Activated CD8-positive, alpha-beta memory T cell treated with anti-CD3 and anti-CD28 coated beads for 36 hours (primary cell): ENCODE data around the gene IFNL1. TPM values are rescaled to one million over a fixed set of nuclear protein-coding genes. Genes with fewer than 3 reads are reported as not detected.

ENCODE experiments used
- CTCF ChIA-PET: fragments of 350-600 bp; sonication (Branson Sonifier 250); formaldehyde crosslinking; loops from one replicate; lab custom pipeline; 2021; ENCODE audit warnings: antibody characterized with exemption; lab: Charles Lee
- POLR2A ChIA-PET: fragments of 350-600 bp; sonication (Branson Sonifier 250); formaldehyde crosslinking; loops from one replicate; lab custom pipeline; 2021; ENCODE audit warnings: antibody characterized with exemption; lab: Charles Lee
- total RNA-seq, 2 experiments: library from RNA; stranded (reverse); gene quantifications; one replicate each; pipeline ENCODE4 v1.2.3, GENCODE V29; 2021

IFNL1 gene
- total RNA-seq, 2 experiments from 2014 or later = not detected

DNA sequence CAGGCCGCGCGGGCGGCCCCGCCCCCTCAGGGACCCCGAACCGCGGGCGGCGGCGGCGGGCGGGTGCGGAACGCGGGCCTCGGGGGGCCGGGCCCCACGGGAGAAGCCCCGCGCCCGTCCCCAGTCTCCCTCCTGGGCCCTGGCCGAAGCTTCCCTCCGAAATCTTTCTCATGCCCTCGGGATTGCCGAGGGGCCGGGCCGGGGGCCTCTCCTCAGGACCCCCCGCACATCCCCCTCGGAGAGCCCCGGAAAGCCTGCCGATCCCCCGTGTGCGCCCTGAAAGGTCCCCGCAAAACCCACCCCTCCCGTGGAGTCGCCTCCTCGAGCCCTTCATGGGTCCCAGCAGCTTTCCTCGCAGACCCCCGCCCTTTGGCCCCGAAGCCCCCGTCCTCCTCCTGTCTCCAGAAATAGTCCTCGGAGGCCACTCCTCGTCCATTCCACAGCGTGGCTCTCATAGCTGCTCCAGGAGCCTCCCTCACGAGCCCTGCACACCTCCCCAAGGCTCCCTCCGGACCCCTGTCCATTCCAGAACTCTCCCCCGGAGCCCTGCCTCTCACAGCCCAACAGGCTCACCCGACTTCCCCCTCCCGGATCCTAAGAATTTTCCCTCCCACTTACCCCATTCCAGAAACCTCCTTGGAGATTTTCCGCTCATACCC, 46.6 kb downstream of the IFNL1 start:
- POLR2A ChIA-PET = interaction anchor here (0.9 to 1.9 kb wide), 5 partner anchors 9 to 93 kb away, joined by 3 to 13 read pairs (median 3); partner anchors contain the start of genes MED29, PAF1 and RPS16
- CTCF ChIA-PET = interaction anchor here (0.6 to 1.7 kb wide), 5 partner anchors 8 to 1354 kb away, joined by 3 to 9 read pairs (median 5); partner anchors contain the start of gene PLEKHG2

- ChIA-PET CTCF (interaction anchor here (0.8 to 1.7 kb wide), 3 partner anchors 18 to 55 kb away, joined by 3 to 4 read pairs (median 4); no protein-coding TSS in a partner anchor), POLR2A (no interaction called here)
Observed at GRCh38 chr19:39345956-39346355, 49.7 kb downstream of the IFNL1 start.

DNA sequence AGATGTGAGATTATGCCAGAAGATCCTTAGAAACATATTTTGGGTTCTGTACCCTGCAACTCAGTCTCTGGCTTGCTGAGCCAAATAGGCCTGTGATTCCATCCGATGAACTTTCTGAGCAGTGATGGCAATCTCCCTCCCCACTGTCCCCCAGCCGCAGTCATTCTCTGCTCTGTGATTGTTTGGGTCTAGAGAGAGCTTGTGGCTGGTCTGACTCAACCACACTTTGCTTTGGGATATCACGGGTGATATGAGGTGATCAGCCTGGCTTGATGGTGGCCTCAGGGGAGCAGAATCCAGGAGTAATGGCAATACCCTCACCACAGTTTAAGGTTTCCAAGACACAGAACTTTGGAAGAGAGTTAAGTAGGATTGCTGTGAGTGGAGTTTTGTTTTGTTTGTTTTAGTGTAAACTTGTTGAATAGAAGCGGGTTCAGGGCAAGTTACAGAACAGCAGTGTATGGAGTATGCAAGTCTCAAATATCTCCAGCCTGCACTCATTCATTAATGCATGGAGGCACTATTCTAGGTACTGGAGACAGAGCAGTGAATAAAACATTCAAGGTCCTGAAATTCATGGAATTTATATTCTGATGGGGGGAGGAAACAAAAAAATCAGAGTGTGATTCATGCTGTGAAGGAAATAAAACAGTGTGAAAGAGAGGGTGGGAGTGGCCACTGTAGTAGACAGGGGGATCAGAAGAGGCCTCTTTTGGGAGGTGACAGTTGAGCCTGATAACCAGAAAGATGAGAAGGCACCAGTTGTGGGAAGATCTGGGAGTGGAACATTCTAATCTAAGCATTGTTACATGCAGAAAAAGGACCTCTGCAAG, 51.3 kb downstream of the IFNL1 start:
- CTCF ChIA-PET = interaction anchor here (0.6 to 1.7 kb wide), 4 partner anchors 13 to 225 kb away, joined by 3 to 4 read pairs (median 4); no protein-coding TSS in a partner anchor
- POLR2A ChIA-PET = no interaction called here

Other genes starting within 250 kb of the IFNL1 start
- not detected for gene ACP7, start 212.0 kb upstream of the IFNL1 start, total RNA-seq
- gene PAK4, start 170.6 kb upstream of the IFNL1 start, total RNA-seq = 10 to 100 TPM; 19.2 TPM
- gene NCCRP1, start 99.4 kb upstream of the IFNL1 start, total RNA-seq = not detected
- not detected for gene SYCN, start 92.1 kb upstream of the IFNL1 start, total RNA-seq
- gene IFNL3, start 51.4 kb upstream of the IFNL1 start, total RNA-seq = not detected
- under 1 TPM; 0.25 TPM for gene IFNL4, start 47.6 kb upstream of the IFNL1 start, total RNA-seq
- gene IFNL2, start 28.0 kb upstream of the IFNL1 start, total RNA-seq = not detected
- 1 to 10 TPM; 4.3 to 4.6 TPM for gene LRFN1, start 24.5 kb downstream of the IFNL1 start, total RNA-seq
- gene GMFG, start 39.6 kb downstream of the IFNL1 start, total RNA-seq = 100 to 1,000 TPM; 211 to 231 TPM
- gene SAMD4B, start 46.0 kb downstream of the IFNL1 start, total RNA-seq = 10 to 100 TPM; 55.5 to 57.6 TPM
- gene PAF1, start 94.7 kb downstream of the IFNL1 start, total RNA-seq = 10 to 100 TPM; 43.6 to 44.7 TPM
- gene MED29, start 95.0 kb downstream of the IFNL1 start, total RNA-seq = 10 to 100 TPM; 28.7 to 30.3 TPM
- 10 to 100 TPM; 16.6 to 17.4 TPM for gene ZFP36, start 110.4 kb downstream of the IFNL1 start, total RNA-seq
- gene PLEKHG2, start 116.3 kb downstream of the IFNL1 start, total RNA-seq = 10 to 100 TPM; 30.4 to 30.9 TPM
- 1,000 to 10,000 TPM; 2,748 to 2,778 TPM for gene RPS16, start 139.5 kb downstream of the IFNL1 start, total RNA-seq
- gene SUPT5H, start 149.2 kb downstream of the IFNL1 start, total RNA-seq = 100 to 1,000 TPM; 179 to 189 TPM
- gene TIMM50, start 184.4 kb downstream of the IFNL1 start, total RNA-seq = 100 to 1,000 TPM; 135 to 144 TPM
- 1 to 10 TPM; 1.6 TPM for gene DLL3, start 202.5 kb downstream of the IFNL1 start, total RNA-seq
- gene SELENOV, start 218.7 kb downstream of the IFNL1 start, total RNA-seq = not detected
- 1 to 10 TPM; 3.2 to 3.4 TPM for gene EID2B, start 236.4 kb downstream of the IFNL1 start, total RNA-seq
- gene EID2, start 243.8 kb downstream of the IFNL1 start, total RNA-seq = 10 to 100 TPM; 12.9 to 13.5 TPM